OCI-LY3 (cell line): ENCODE data around the gene GNG11.
"Not testable (repeated sequence)": the region's sequence is repeated elsewhere in the genome, so short reads cannot be mapped to it uniquely, and the experiment has no call there.

Source experiments
- H2AFZ ChIP-seq: fragments of 200-600, 300-600 bp; shearing (Covaris generic); 2 replicates; pipeline ENCODE4 v1.6.0; 2014; ENCODE audit warnings: antibody characterized with exemption, low read depth, low read length
- H3K27ac ChIP-seq: fragments of 200-600, 300-600 bp; sonication (generic); 2 replicates; pipeline ENCODE4 v1.5.1; 2014; ENCODE audit warnings: mild to moderate bottlenecking, low read length, moderate library complexity, mixed read lengths
- H3K27me3 ChIP-seq: fragments of 200-600, 300-600 bp; sonication (generic); 2 replicates; pipeline ENCODE4 v1.6.1; 2014; ENCODE audit warnings: low read depth, low read length, mixed read lengths
- H3K36me3 ChIP-seq: fragments of 200-600, 300-600 bp; sonication (generic); replicated peaks from 2 replicates; pipeline ENCODE3; 2014; ENCODE audit warnings: low read depth, low read length, mixed read lengths
- H3K4me1 ChIP-seq: fragments of 300-600, 200-600 bp; sonication (generic); 2 replicates; pipeline ENCODE4 v1.6.1; 2014; ENCODE audit warnings: low read length, mixed read lengths
- H3K4me2 ChIP-seq: fragments of 200-600, 300-600 bp; sonication (generic); 2 replicates; pipeline ENCODE4 v1.6.1; 2014; ENCODE audit warnings: low read length, mixed read lengths
- H3K4me3 ChIP-seq: fragments of 300-600, 200-600 bp; sonication (generic); 2 replicates; pipeline ENCODE4 v1.5.1; 2014; ENCODE audit warnings: antibody characterized with exemption, mild to moderate bottlenecking, low read length, moderate library complexity
- H3K79me2 ChIP-seq: fragments of 300-600, 200-600 bp; shearing (Covaris generic); 2 replicates; pipeline ENCODE4 v1.6.1; 2014; ENCODE audit warnings: mild to moderate bottlenecking, low read length, mixed read lengths
- H3K9ac ChIP-seq: fragments of 300-600, 200-600 bp; shearing (Covaris generic); 2 replicates; pipeline ENCODE4 v1.6.0; 2014; ENCODE audit warnings: mild to moderate bottlenecking, low read length, moderate library complexity
- H3K9me3 ChIP-seq: fragments of 200-600, 300-600 bp; shearing (Covaris generic); 2 replicates; pipeline ENCODE4 v1.6.1; 2014; ENCODE audit warnings: low read length, mixed read lengths; ENCODE audit not compliant: insufficient read depth
- H4K20me1 ChIP-seq: fragments of 200-600, 300-600 bp; sonication (generic); 2 replicates; pipeline ENCODE4 v1.6.1; 2016; ENCODE audit warnings: low read length, mixed read lengths; ENCODE audit not compliant: insufficient read depth
- EZH2phosphoT487 ChIP-seq: fragments of 200-600 bp; shearing (Covaris generic); IDR thresholded peaks from 2 replicates; pipeline ENCODE4 v1.6.1; 2018; ENCODE audit warnings: antibody characterized with exemption, mixed run types, low read depth
- TF ChIP-seq, protein P1 (sequence below): fragments of 200-600, 300-600 bp; sonication (generic); IDR thresholded peaks from 2 replicates; pipeline ENCODE4 v1.5.1; 2014; ENCODE audit warnings: antibody characterized with exemption, low read length, low read depth

GNG11 gene

DNA sequence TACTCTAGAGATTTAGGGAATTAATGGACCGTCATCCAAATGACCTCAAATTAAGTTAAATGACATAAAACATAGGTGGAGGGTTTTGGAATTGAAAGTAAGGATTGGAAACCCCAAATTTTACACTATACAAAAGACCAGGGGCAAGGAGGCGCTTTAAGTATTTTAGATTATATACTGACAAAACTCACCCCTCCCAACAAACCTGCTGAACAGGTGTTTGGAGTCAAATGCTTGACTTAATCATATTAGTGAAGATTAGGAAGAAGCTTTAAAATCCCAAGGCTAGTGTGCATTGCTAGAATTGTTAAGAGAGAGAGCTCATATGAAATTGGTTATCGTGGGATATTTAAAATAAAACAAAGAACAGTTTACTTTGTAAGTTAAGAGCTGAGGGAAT, 15.3 kb upstream of the GNG11 start, which contains the start of gene GNGT1:
GNGT1 (plus strand) TSS at position 301 of the 400 bp plus-strand sequence. CDS start 180 bp downstream, outside the sequence.
- Histone ChIP-seq H3K4me2 (no peak within 1 kb of the TSS), H3K36me3 (no peaks in the 10 kb centered on the region), H3K27ac (no peak within 1 kb of the TSS), H3K4me1 (no peaks in the 10 kb centered on the region), H3K9ac (no peak within 1 kb of the TSS), H3K9me3 (no peaks in the 10 kb centered on the region), H3K27me3 (peaks cover 5% of the 10 kb centered on the region; the same call in 1 of the 2 replicates), H3K4me3 (no peak within 1 kb of the TSS), H4K20me1 (no peaks in the 10 kb centered on the region), H2AFZ (no peak within 1 kb of the TSS), H3K79me2 (no peaks in the 10 kb centered on the region)
- no peak for TF ChIP-seq EZH2phosphoT487
- TF ChIP-seq, protein P1, sequence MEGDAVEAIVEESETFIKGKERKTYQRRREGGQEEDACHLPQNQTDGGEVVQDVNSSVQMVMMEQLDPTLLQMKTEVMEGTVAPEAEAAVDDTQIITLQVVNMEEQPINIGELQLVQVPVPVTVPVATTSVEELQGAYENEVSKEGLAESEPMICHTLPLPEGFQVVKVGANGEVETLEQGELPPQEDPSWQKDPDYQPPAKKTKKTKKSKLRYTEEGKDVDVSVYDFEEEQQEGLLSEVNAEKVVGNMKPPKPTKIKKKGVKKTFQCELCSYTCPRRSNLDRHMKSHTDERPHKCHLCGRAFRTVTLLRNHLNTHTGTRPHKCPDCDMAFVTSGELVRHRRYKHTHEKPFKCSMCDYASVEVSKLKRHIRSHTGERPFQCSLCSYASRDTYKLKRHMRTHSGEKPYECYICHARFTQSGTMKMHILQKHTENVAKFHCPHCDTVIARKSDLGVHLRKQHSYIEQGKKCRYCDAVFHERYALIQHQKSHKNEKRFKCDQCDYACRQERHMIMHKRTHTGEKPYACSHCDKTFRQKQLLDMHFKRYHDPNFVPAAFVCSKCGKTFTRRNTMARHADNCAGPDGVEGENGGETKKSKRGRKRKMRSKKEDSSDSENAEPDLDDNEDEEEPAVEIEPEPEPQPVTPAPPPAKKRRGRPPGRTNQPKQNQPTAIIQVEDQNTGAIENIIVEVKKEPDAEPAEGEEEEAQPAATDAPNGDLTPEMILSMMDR: no peak

DNA sequence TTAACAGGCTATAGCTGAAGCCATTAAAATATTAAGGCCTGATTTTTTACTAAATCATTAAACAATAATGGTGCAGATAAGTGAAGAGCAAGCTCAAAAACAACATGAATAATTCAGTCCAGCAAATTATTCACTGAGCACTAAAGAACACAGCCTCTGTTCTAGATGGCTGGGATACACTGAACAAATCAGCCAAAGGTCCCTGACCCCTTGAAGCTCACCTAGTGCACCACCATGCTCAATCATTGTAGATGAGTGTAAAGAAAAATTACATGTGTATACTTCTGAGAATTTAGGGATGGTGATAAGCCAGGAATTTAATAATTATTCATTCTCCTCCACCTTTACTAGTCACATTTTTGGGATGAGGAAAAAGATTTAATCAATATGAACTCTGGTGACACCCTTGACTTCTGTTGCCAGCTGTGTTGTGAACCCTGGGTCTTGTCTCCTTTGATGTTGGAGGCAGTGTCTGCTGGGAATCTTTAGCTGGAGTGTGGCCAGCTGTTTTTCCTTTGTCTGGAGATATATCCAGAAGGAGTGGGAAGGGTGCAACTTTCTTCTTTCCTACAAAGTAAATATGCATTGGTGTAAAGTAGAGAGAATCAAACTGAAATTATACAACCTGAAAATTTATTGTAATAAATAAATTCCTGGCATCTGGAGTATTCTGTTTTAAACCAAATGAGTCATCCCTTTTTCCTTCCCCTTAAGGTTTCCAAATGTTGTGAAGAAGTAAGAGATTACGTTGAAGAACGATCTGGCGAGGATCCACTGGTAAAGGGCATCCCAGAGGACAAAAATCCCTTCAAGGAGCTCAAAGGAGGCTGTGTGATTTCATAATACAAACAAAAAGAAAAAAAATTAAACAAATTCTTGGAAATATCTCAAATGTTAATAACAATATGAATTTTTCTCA, 11.2 kb upstream of the GNG11 start:
- Histone ChIP-seq H3K79me2 (no peaks in the 10 kb centered on the region), H3K27ac (no peak overlapping the region), H4K20me1 (no peaks in the 10 kb centered on the region), H3K4me1 (peaks cover 11% of the 10 kb centered on the region), H2AFZ (no peak overlapping the region), H3K27me3 (no peaks in the 10 kb centered on the region), H3K36me3 (no peaks in the 10 kb centered on the region), H3K4me2 (no peak overlapping the region), H3K9ac (no peak overlapping the region), H3K9me3 (no peaks in the 10 kb centered on the region), H3K4me3 (no peak overlapping the region)
- TF ChIP-seq, protein P1: no peak
- no peak for TF ChIP-seq EZH2phosphoT487

- H3K79me2 ChIP-seq, H4K20me1 ChIP-seq, H3K27ac ChIP-seq, H3K9ac ChIP-seq, H3K4me3 ChIP-seq, H3K9me3 ChIP-seq, H2AFZ ChIP-seq, H3K27me3 ChIP-seq, H3K36me3 ChIP-seq: not testable (repeated sequence)
- H3K4me1 ChIP-seq: peaks cover 12% of the 10 kb centered on the region
- H3K4me2 ChIP-seq: 0 out of 2 replicates have a peak overlapping the region, but pooled peaks have one; percentile 14
These were observed 10.3 kb upstream of the GNG11 start for GRCh38 chr7:93911242-93911641.

DNA sequence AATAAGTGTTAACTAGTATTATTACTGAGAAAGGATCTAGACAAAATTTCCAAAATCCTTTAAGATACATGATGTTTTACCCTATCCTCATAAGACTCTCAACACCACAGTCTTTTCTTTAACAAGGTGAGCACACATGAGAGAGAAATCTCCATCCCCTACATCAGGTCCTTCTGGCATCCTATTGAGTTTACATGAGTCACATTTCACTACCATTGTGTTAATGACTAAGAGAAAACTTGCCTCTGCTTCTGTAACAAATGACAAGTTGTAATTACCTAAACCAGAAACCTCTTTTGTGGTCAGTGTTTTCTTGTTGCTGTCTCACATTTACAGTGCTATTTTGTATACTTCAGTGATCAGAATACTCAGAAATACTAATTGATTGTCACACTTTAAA, 9.9 kb upstream of the GNG11 start:
- H3K79me2 ChIP-seq, H3K4me3 ChIP-seq, H2AFZ ChIP-seq, H3K4me2 ChIP-seq, H3K36me3 ChIP-seq, H3K27ac ChIP-seq, H3K27me3 ChIP-seq, H3K9me3 ChIP-seq, H3K9ac ChIP-seq, H4K20me1 ChIP-seq: not testable (repeated sequence)
- peaks cover 12% of the 10 kb centered on the region for H3K4me1 ChIP-seq

GRCh38 chr7:93913197-93913596, 8.3 kb upstream of the GNG11 start:
- Histone ChIP-seq H3K9me3 (no peaks in the 10 kb centered on the region), H3K4me3 (no peak overlapping the region), H2AFZ (no peak overlapping the region), H3K27me3 (peaks cover 3% of the 10 kb centered on the region; the same call in 1 of the 2 replicates), H3K36me3 (no peaks in the 10 kb centered on the region), H3K4me2 (no peak overlapping the region), H3K9ac (no peak overlapping the region), H4K20me1 (no peaks in the 10 kb centered on the region), H3K79me2 (no peaks in the 10 kb centered on the region), H3K4me1 (peaks cover 12% of the 10 kb centered on the region), H3K27ac (no peak overlapping the region)
- TF ChIP-seq EZH2phosphoT487: no peak
